SK-N-SH (cell line): ENCODE results near the gene NOTUM. TPM values are rescaled to one million over a fixed set of nuclear protein-coding genes. Genes with fewer than 3 reads are reported as not detected.

Experiments used
- CTCF ChIA-PET: fragments of 300-600, 350-600 bp; formaldehyde crosslinking; extraction: SDS; loops from one replicate; lab custom pipeline; 2021; lab: Yijun Ruan, JAX
- POLR2A ChIA-PET: fragments of 350-600 bp; sonication (Branson Sonifier 250); formaldehyde crosslinking; extraction: SDS; loops from one replicate; lab custom pipeline; 2020; ENCODE audit warnings: antibody characterized with exemption, inconsistent platforms; lab: Yijun Ruan, JAX
- DNase-seq: peaks from one replicate; pipeline ENCODE4 v3.0.0; 2012
- H2AFZ ChIP-seq: fragments of 200-600 bp; sonication (generic); 2 replicates; pipeline ENCODE4 v1.8.1; 2016; ENCODE audit warnings: antibody characterized with exemption, mild to moderate bottlenecking, low read depth
- H3F3A ChIP-seq: fragments of 200-600 bp; sonication (generic); replicated peaks from 2 replicates; pipeline ENCODE3; 2016; ENCODE audit warnings: antibody characterized with exemption, mild to moderate bottlenecking; ENCODE audit not compliant: insufficient read depth
- H3K27ac ChIP-seq, 2 experiments: fragments of 200-500 bp in 1 of 2; fragments of 200-600 bp in 1 of 2; sonication (Bioruptor generic) in 1 of 2; sonication (generic), shearing (Covaris generic) in 1 of 2; 2 replicates each; pipeline versions ENCODE4 v1.5.1 to v1.6.1; 2014 to 2016; ENCODE audit warnings: low read depth in 2 of 2, inconsistent platforms in 1 of 2, low read length in 1 of 2, mild to moderate bottlenecking in 1 of 2, mixed read lengths in 1 of 2
- H3K27me3 ChIP-seq: fragments of 200-600 bp; sonication (generic), shearing (Covaris generic); 2 replicates; pipeline ENCODE4 v1.6.1; 2016; ENCODE audit warnings: mixed run types; ENCODE audit not compliant: insufficient read depth
- H3K36me3 ChIP-seq, 2 experiments: fragments of 200-500 bp in 1 of 2; fragments of 200-600 bp in 1 of 2; sonication (Bioruptor generic) in 1 of 2; sonication (generic) in 1 of 2; replicated peaks in 1 of 2; 2 replicates each; pipeline versions ENCODE3 to v1.5.1; 2014 to 2016; ENCODE audit warnings: low read length in 1 of 2, mild to moderate bottlenecking in 1 of 2; ENCODE audit not compliant: insufficient read depth in 2 of 2, control insufficient read depth in 1 of 2
- H3K4me1 ChIP-seq, 2 experiments: fragments of 200-500 bp in 1 of 2; fragments of 200-600 bp in 1 of 2; sonication (Bioruptor generic) in 1 of 2; sonication (generic), shearing (Covaris generic) in 1 of 2; 2 replicates each; pipeline versions ENCODE4 v1.5.1 to v1.6.1; 2014 to 2016; ENCODE audit warnings: low read depth in 1 of 2, low read length in 1 of 2, mixed run types in 1 of 2; ENCODE audit not compliant: insufficient read depth in 2 of 2, control insufficient read depth in 1 of 2
- H3K4me2 ChIP-seq: fragments of 200-600 bp; sonication (generic), shearing (Covaris generic); 2 replicates; pipeline ENCODE4 v1.6.1; 2017; ENCODE audit warnings: mixed run types
- H3K4me3 ChIP-seq, 2 experiments: fragments of 200-500 bp in 1 of 2; fragments of 200-600 bp in 1 of 2; sonication (Bioruptor generic) in 1 of 2; sonication (generic), shearing (Covaris generic) in 1 of 2; 2 replicates each; pipeline versions ENCODE4 v1.5.1 to v1.8.1; 2014 to 2016; ENCODE audit warnings: low read depth in 2 of 2, inconsistent platforms in 1 of 2, low read length in 1 of 2, mild to moderate bottlenecking in 1 of 2, mixed read lengths in 1 of 2, moderate library complexity in 1 of 2
- H3K79me2 ChIP-seq: fragments of 200-600 bp; sonication (generic); 2 replicates; pipeline ENCODE4 v1.8.1; 2017; ENCODE audit warnings: mild to moderate bottlenecking; ENCODE audit not compliant: insufficient read depth
- H3K9ac ChIP-seq: fragments of 200-600 bp; sonication (generic); 2 replicates; pipeline ENCODE4 v1.6.1; 2017; ENCODE audit warnings: mixed run types
- H3K9me2 ChIP-seq: fragments of 200-600 bp; sonication (generic); 2 replicates; pipeline ENCODE4 v1.6.1; 2017; ENCODE audit warnings: mixed run types
- H3K9me3 ChIP-seq: fragments of 200-600 bp; sonication (generic); 2 replicates; pipeline ENCODE4 v1.6.1; 2017; ENCODE audit warnings: mixed run types, mild to moderate bottlenecking, moderate library complexity
- H4K20me1 ChIP-seq: fragments of 200-600 bp; sonication (generic); 2 replicates; pipeline ENCODE4 v1.6.1; 2017; ENCODE audit warnings: mild to moderate bottlenecking, mixed run types; ENCODE audit not compliant: insufficient read depth
- CHD2 ChIP-seq: fragments of 150-350 bp; IDR thresholded peaks from 2 replicates; pipeline ENCODE4 v1.6.1; 2018; ENCODE audit warnings: low read length; ENCODE audit not compliant: partially characterized antibody
- EP300 ChIP-seq, 2 experiments: IDR thresholded peaks; 2 replicates each; pipeline versions ENCODE4 v1.4.0 to v1.6.1; 2012; ENCODE audit warnings: borderline replicate concordance in 1 of 2, low read depth in 1 of 2, low read length in 1 of 2
- GABPA ChIP-seq: IDR thresholded peaks from 2 replicates; pipeline ENCODE4 v1.4.0; 2012; ENCODE audit warnings: low read depth, mild to moderate bottlenecking
- MXI1 ChIP-seq: IDR thresholded peaks from 2 replicates; pipeline ENCODE4 v1.6.1; 2012; ENCODE audit warnings: mild to moderate bottlenecking, low read depth, low read length, improper control_type of control experiment
- NRF1 ChIP-seq: IDR thresholded peaks from 2 replicates; pipeline ENCODE4 v1.6.1; 2012; ENCODE audit warnings: low read depth, mild to moderate bottlenecking, low read length
- RAD21 ChIP-seq: IDR thresholded peaks from 2 replicates; pipeline ENCODE4 v1.6.1; 2012; ENCODE audit warnings: mild to moderate bottlenecking, low read length
- RFX5 ChIP-seq: IDR thresholded peaks from 2 replicates; pipeline ENCODE4 v1.6.1; 2012; ENCODE audit warnings: mild to moderate bottlenecking, improper control_type of control experiment, low read length
- TCF12 ChIP-seq: IDR thresholded peaks from 2 replicates; pipeline ENCODE4 v1.4.0; 2012
- TEAD4 ChIP-seq: IDR thresholded peaks from 2 replicates; pipeline ENCODE4 v1.4.0; 2012; ENCODE audit warnings: mild to moderate bottlenecking, borderline replicate concordance; ENCODE audit not compliant: insufficient read depth
- WGBS: methylation state at CpG from one replicate; pipeline ENCODE4 v1.1.6; 2017; ENCODE audit warnings: low lambda C conversion rate; 5-methylcytosine and 5-hydroxymethylcytosine counted together
- polyA plus RNA-seq, 3 experiments: library from polyadenylated mRNA; depleted of rRNA; stranded (reverse); fragments of >200 nt; gene quantifications; 2 replicates each; pipeline ENCODE4 v1.2.3, GENCODE V29; 2012
- TF ChIP-seq, protein P1 (sequence below): fragments of 200-600 bp; sonication (generic); IDR thresholded peaks from 2 replicates; pipeline ENCODE4 v1.6.1; 2017; ENCODE audit warnings: antibody characterized with exemption, mild to moderate bottlenecking, moderate library complexity
- TF ChIP-seq, protein P2 (sequence below): fragments of 150-350 bp; IDR thresholded peaks from 2 replicates; pipeline ENCODE4 v1.6.1; 2017; ENCODE audit warnings: antibody characterized with exemption, low read length, low read depth, borderline replicate concordance
- TF ChIP-seq, protein P3 (sequence below): fragments of 150-350 bp; IDR thresholded peaks from 2 replicates; pipeline ENCODE4 v1.6.1; 2016; ENCODE audit warnings: mild to moderate bottlenecking, low read depth, low read length
- TF ChIP-seq, protein P4 (sequence below): IDR thresholded peaks from 2 replicates; pipeline ENCODE4 v1.4.0; 2012; ENCODE audit warnings: low read depth, borderline replicate concordance

Gene NOTUM
- polyA plus RNA-seq, 1 of the 3 experiments (the other 2 are of a cell fraction): 0.33 TPM

DNA sequence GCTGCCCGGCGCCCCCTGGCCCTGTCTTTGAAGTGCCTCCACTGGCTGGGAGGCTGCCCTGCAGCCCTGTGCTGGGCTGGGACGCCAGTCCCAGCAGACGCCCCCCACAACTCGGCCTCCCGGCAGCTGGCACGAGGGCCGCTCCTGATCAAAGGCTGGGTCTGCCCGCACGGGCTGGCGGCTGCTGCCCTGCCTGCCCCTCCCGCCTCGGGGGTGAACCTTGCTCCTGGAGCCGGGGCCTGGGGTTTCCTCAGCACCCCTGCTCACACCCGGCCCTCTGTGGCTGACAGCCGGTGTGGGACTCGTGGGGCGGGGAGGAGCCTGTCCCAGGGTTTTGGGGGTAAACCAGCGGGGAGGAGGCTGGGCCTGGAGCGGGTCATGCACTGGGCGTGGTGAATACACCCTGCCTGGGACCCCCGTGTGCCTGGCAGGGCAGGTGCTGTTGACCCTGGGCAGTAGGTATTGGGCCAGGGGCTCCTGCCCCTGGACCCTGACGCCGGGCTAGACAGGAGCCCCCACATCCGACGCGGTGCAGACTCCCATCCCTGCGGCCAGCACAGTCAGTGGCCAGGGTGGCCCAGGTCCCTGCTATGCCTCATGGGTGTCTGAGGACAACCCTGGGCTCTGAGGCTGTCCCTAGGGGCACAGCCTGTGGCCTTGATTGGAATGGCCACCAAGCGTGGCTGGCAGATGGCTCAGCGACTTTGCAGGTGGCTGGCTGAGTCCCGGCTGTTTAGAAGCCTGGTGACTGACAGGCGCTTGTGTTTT is 40.0 kb upstream of the NOTUM start:
- Histone ChIP-seq H4K20me1 (no peaks in the 10 kb centered on the region), H3K4me3 (no peak overlapping the region), H3K9ac (no peak overlapping the region), H3K9me3 (no peaks in the 10 kb centered on the region), H3K36me3 (no peaks in the 10 kb centered on the region), H3K4me1 (peaks cover 3 to 32% of the 10 kb centered on the region in 2 experiments; a peak in 3 of 4 replicates), H3K4me2 (no peak overlapping the region), H3K27me3 (no peaks in the 10 kb centered on the region), H2AFZ (no peak overlapping the region), H3F3A (peaks cover 28% of the 10 kb centered on the region), H3K9me2 (no peaks in the 10 kb centered on the region), H3K79me2 (peaks cover 14% of the 10 kb centered on the region), H3K27ac (no peak overlapping the region)
- CTCF ChIA-PET: interaction anchor here (4.4 kb wide), 1 partner anchor 40 kb away, joined by 53 read pairs; the partner anchor contains the start of gene NOTUM
- 96% methylated on average over 9 of the region's 32 CpGs for WGBS
- POLR2A ChIA-PET: no interaction called here
- no peak for DNase-seq
- TF ChIP-seq EP300 (IDR thresholded peaks at IDR 0.05; ENCODE audit: borderline replicate concordance in 1 of 2, low read depth in 1 of 2, low read length in 1 of 2): no peak

DNA sequence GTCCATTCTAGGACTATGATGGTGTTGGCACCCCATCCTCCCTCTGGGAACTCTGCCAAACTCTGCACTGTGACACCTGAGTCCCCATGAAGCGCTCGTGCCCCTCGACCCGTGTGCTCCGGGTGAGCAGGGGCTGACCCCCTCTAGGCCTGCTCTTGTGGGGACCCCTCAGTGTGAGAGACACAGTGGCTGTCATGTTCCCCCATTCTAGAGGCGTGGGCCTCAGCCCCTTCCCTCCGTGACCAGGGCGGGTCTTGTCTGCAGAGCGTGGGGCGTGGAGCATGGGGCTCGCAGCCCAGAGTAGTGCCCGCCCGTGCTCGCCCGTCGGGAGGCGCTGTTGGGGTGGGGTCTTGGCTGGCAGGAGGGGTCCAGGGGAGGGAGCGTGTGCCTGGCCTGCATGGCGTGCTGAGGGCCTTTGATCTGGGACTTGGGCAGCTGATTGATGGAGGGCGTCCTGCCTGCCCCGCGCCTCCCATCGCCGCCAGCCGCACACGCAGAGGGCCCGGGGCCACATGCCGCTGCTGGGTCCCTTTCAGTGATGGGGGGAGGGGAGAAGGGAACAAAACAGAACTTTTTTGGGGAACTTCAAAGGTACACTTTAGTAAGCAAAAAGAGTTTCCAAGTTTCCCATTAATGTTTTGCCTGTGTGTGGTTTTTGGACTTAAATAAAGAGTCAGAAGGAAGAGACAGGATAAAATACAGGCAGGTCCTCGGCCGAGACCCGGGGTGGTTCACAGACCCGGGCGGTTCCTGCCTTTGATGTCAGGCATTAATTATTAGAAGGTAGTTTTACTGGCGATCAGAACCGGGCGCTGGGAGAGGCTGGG is 39.2 kb upstream of the NOTUM start:
- no peak for DNase-seq
- Histone ChIP-seq H4K20me1 (no peaks in the 10 kb centered on the region), H2AFZ (no peak overlapping the region), H3K4me1 (peaks cover 3 to 25% of the 10 kb centered on the region in 2 experiments; a peak in 3 of 4 replicates), H3K9ac (no peak overlapping the region), H3K9me3 (no peaks in the 10 kb centered on the region), H3K27ac (no peak overlapping the region), H3K79me2 (peaks cover 11% of the 10 kb centered on the region), H3K4me3 (no peak overlapping the region), H3K9me2 (no peaks in the 10 kb centered on the region), H3K36me3 (no peaks in the 10 kb centered on the region), H3F3A (peaks cover 28% of the 10 kb centered on the region), H3K27me3 (no peaks in the 10 kb centered on the region), H3K4me2 (no peak overlapping the region)
- WGBS: 94% methylated on average over 31 of the region's 36 CpGs
- TF ChIP-seq RAD21 (no peak), RFX5 (no peak), GABPA (no peak)
- TF ChIP-seq, protein P1, sequence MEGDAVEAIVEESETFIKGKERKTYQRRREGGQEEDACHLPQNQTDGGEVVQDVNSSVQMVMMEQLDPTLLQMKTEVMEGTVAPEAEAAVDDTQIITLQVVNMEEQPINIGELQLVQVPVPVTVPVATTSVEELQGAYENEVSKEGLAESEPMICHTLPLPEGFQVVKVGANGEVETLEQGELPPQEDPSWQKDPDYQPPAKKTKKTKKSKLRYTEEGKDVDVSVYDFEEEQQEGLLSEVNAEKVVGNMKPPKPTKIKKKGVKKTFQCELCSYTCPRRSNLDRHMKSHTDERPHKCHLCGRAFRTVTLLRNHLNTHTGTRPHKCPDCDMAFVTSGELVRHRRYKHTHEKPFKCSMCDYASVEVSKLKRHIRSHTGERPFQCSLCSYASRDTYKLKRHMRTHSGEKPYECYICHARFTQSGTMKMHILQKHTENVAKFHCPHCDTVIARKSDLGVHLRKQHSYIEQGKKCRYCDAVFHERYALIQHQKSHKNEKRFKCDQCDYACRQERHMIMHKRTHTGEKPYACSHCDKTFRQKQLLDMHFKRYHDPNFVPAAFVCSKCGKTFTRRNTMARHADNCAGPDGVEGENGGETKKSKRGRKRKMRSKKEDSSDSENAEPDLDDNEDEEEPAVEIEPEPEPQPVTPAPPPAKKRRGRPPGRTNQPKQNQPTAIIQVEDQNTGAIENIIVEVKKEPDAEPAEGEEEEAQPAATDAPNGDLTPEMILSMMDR: no peak
- ChIA-PET POLR2A (no interaction called here), CTCF (interaction anchor here (6.3 kb wide), 1 partner anchor 39 kb away, joined by 56 read pairs; the partner anchor contains the start of gene NOTUM)

DNA sequence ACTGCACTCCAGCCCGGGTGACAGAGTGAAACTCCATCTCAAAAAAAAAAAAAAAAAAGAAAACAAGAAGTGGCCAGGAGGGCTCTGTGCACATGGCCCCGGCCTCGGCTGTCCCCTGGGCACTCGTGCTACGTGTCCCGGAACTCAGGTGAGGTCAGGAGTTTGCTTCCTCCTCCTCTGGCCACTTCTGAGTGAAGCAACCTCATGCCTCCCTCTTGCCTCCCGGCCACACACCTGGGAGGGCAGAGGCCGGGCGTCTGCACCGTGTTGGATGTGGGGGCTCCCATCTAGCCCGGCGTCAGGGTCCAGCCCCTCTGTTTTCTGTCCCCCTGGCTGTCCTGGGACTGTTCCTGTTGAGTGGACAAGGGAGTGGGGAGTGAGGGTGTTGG is 38.6 kb upstream of the NOTUM start:
- Histone ChIP-seq H3K9me3 (no peaks in the 10 kb centered on the region), H3K27ac (no peak overlapping the region), H3K27me3 (no peaks in the 10 kb centered on the region), H3K4me2 (no peak overlapping the region), H3K9me2 (no peaks in the 10 kb centered on the region), H3K4me3 (no peak overlapping the region), H3K9ac (no peak overlapping the region), H2AFZ (no peak overlapping the region), H4K20me1 (no peaks in the 10 kb centered on the region), H3K4me1 (peaks cover 3 to 19% of the 10 kb centered on the region in 2 experiments; a peak in 3 of 4 replicates), H3K36me3 (peaks cover 0 to 2% of the 10 kb centered on the region in 2 experiments), H3F3A (peaks cover 28% of the 10 kb centered on the region), H3K79me2 (peaks cover 11% of the 10 kb centered on the region)
- ChIA-PET CTCF (interaction anchor here (0.7 to 6.3 kb wide), 2 partner anchors 39 to 46 kb away, joined by 3 to 56 read pairs; partner anchors contain the start of gene NOTUM), POLR2A (no interaction called here)
- no peak for TF ChIP-seq CHD2
- TF ChIP-seq NRF1: no peak
- TF ChIP-seq, protein P2, sequence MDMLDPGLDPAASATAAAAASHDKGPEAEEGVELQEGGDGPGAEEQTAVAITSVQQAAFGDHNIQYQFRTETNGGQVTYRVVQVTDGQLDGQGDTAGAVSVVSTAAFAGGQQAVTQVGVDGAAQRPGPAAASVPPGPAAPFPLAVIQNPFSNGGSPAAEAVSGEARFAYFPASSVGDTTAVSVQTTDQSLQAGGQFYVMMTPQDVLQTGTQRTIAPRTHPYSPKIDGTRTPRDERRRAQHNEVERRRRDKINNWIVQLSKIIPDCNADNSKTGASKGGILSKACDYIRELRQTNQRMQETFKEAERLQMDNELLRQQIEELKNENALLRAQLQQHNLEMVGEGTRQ: no peak
- TF ChIP-seq MXI1: no peak
- TF ChIP-seq TCF12: no peak
- TF ChIP-seq, protein P3, sequence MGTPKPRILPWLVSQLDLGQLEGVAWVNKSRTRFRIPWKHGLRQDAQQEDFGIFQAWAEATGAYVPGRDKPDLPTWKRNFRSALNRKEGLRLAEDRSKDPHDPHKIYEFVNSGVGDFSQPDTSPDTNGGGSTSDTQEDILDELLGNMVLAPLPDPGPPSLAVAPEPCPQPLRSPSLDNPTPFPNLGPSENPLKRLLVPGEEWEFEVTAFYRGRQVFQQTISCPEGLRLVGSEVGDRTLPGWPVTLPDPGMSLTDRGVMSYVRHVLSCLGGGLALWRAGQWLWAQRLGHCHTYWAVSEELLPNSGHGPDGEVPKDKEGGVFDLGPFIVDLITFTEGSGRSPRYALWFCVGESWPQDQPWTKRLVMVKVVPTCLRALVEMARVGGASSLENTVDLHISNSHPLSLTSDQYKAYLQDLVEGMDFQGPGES: no peak
- TF ChIP-seq, protein P4, sequence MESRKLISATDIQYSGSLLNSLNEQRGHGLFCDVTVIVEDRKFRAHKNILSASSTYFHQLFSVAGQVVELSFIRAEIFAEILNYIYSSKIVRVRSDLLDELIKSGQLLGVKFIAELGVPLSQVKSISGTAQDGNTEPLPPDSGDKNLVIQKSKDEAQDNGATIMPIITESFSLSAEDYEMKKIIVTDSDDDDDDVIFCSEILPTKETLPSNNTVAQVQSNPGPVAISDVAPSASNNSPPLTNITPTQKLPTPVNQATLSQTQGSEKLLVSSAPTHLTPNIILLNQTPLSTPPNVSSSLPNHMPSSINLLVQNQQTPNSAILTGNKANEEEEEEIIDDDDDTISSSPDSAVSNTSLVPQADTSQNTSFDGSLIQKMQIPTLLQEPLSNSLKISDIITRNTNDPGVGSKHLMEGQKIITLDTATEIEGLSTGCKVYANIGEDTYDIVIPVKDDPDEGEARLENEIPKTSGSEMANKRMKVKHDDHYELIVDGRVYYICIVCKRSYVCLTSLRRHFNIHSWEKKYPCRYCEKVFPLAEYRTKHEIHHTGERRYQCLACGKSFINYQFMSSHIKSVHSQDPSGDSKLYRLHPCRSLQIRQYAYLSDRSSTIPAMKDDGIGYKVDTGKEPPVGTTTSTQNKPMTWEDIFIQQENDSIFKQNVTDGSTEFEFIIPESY: no peak
- no peak for TF ChIP-seq TEAD4
- no peak for DNase-seq
- 96% methylated on average over 10 of the region's 12 CpGs for WGBS
